HL-60 (cell line): Measurements from ENCODE around the gene STX18.

ENCODE experiments used
- DNase-seq, 2 experiments: peaks; one replicate each; pipeline ENCODE4 v3.0.0-alpha.2; 2010 to 2020; ENCODE audit warnings: low read depth in 1 of 2, low spot score in 1 of 2
- H3K27ac ChIP-seq: fragments of 250-450 bp; sonication (Bioruptor Pico); replicated peaks from 2 replicates; pipeline ENCODE4 v1.5.1; 2020; ENCODE audit warnings: mild to moderate bottlenecking, moderate library complexity
- H3K27me3 ChIP-seq: fragments of 250-450 bp; sonication (Bioruptor Pico); 2 replicates; pipeline ENCODE4 v1.5.1; 2021; ENCODE audit warnings: mild to moderate bottlenecking, moderate library complexity; ENCODE audit not compliant: insufficient read depth, poor library complexity, severe bottlenecking
- H3K4me3 ChIP-seq: replicated peaks from 2 replicates; pipeline ENCODE4 v1.5.1; 2011; ENCODE audit warnings: mild to moderate bottlenecking, control low read depth, low read length; ENCODE audit not compliant: insufficient read depth
- GABPA ChIP-seq: IDR thresholded peaks from 2 replicates; pipeline ENCODE4 v1.6.1; 2012; ENCODE audit warnings: low read depth
- POLR2AphosphoS5 ChIP-seq: IDR thresholded peaks from 2 replicates; pipeline ENCODE4 v1.6.1; 2012; ENCODE audit warnings: low read depth
- REST ChIP-seq: IDR thresholded peaks from 2 replicates; pipeline ENCODE4 v1.6.1; 2012; ENCODE audit warnings: low read depth; ENCODE audit not compliant: insufficient replicate concordance
- SPI1 ChIP-seq: IDR thresholded peaks from 2 replicates; pipeline ENCODE4 v1.6.1; 2012; ENCODE audit warnings: low read depth, mild to moderate bottlenecking, borderline replicate concordance
- TF ChIP-seq, protein P1 (sequence below): IDR thresholded peaks from one replicate; pipeline ENCODE4 v1.5.1; 2011; ENCODE audit warnings: low read length, control low read depth, inconsistent platforms; ENCODE audit not compliant: insufficient read depth

The STX18 gene

DNA sequence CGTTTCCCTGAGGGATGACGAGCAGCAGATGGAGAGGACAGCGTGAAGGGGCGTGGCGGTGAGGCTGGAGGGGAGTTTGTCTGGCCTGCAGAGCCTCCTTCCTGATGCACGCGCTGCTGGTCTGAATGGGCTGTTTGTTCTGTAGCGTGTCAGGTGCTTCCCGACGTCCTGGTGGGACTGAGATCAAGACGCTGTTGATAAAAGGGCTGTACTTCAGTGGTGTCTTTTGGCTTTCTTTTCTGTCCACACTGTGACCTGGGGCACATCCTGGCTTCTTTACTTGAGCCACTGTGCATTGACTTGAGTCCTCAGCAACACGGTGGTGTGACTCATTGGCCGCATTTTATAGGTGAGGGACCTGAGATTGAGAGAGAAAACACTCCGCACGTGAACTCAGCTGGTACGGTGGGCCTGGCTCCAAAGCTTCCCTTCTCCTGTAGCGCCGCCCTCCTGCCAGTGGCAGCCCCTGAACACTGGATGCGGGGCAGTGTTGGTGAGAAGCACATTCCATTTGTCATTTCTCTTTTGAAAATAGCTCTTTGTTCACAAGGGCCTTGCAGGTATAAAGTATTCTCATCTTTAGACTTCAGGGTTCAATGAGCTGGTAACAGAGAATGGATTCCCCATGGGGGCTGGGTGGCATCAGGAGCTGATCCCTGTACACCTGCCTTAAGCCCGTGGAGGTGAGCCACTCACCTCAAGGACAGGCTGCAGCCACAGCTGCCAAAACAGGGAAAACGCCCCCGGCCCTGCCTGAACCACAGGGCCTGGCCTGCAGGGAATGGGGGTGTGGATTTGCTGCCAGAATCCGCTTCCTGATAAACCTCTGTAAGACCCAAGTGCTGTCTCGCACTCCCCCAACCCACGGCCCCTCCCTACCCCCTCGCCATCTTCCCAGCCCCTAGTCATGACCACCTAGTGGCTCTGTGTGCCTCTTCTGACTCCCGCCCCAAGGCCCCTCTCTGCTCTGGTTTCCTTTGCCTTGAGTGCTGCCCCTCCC, 125.7 kb downstream of the STX18 start:
- TF ChIP-seq SPI1 (no peak), GABPA (no peak), POLR2AphosphoS5 (no peak), REST (no peak)
- TF ChIP-seq, protein P1, sequence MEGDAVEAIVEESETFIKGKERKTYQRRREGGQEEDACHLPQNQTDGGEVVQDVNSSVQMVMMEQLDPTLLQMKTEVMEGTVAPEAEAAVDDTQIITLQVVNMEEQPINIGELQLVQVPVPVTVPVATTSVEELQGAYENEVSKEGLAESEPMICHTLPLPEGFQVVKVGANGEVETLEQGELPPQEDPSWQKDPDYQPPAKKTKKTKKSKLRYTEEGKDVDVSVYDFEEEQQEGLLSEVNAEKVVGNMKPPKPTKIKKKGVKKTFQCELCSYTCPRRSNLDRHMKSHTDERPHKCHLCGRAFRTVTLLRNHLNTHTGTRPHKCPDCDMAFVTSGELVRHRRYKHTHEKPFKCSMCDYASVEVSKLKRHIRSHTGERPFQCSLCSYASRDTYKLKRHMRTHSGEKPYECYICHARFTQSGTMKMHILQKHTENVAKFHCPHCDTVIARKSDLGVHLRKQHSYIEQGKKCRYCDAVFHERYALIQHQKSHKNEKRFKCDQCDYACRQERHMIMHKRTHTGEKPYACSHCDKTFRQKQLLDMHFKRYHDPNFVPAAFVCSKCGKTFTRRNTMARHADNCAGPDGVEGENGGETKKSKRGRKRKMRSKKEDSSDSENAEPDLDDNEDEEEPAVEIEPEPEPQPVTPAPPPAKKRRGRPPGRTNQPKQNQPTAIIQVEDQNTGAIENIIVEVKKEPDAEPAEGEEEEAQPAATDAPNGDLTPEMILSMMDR, result no peak
- no peak overlapping the region for H3K27ac ChIP-seq
- H3K4me3 ChIP-seq, result no peak overlapping the region
- no peaks in the 10 kb centered on the region for H3K27me3 ChIP-seq
- DNase-seq, result no peak

- Histone ChIP-seq H3K4me3 (no peak overlapping the region), H3K27me3 (no peaks in the 10 kb centered on the region), H3K27ac (no peak overlapping the region)
- no peak for DNase-seq
- TF ChIP-seq SPI1, result no peak
- TF ChIP-seq, protein P1, result no peak
- no peak for TF ChIP-seq REST
- no peak for TF ChIP-seq POLR2AphosphoS5
- no peak for TF ChIP-seq GABPA
These were observed 126.6 kb downstream of the STX18 start for GRCh38 chr4:4415107-4415805.

DNA sequence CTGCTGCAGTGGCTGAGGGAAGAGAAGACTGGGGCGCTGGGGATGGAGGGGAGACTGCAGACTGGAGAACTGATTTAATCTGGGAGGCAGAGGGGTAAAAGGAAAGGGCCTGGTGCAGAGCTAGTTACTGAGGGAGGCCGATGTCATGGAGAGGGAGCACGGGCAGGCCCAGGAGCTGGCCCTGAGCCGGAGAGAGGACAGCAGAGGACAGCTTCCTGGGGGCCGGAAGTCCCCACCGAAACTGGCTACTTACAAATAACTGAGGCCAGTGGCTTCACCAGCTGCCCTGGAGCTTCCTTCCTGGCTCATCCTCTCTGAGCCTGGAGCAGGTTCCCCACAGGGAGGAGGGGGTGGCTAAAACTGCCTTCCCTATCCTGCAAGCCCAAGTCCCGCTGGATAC, 128.0 kb downstream of the STX18 start:
- DNase-seq, result no peak
- H3K4me3 ChIP-seq, result no peak overlapping the region
- no peak for TF ChIP-seq SPI1
- TF ChIP-seq GABPA, result no peak
- TF ChIP-seq POLR2AphosphoS5, result no peak
- no peak for TF ChIP-seq REST
- TF ChIP-seq, protein P1, result no peak
- H3K27ac ChIP-seq, result no peak overlapping the region
- H3K27me3 ChIP-seq, result no peaks in the 10 kb centered on the region
